ENCODE results near the gene DHTKD1.

DNA sequence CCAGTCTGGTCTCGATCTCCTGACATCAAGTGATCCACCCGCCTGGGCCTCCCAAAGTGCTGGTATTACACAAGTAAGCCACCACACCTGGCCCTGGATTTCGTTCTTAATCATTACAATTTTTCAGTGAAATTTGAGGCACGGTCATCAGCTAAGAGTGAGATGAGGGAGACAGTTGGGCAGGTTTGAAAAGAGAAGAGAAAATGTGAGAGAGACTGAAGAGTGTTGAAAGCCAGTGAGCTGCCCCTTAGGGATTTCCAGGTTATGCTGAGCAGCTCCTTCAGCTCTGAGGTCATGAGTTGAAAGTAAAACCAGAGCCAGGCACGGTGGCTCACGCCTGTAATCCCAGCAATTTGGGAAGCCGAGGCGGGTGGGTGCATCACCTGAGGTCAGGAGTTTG, 20.2 kb upstream of the DHTKD1 start:
- TF ChIP-seq, protein P1, sequence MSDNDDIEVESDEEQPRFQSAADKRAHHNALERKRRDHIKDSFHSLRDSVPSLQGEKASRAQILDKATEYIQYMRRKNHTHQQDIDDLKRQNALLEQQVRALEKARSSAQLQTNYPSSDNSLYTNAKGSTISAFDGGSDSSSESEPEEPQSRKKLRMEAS (IDR thresholded peaks at IDR 0.05), result no peak
- TF ChIP-seq, protein P2, sequence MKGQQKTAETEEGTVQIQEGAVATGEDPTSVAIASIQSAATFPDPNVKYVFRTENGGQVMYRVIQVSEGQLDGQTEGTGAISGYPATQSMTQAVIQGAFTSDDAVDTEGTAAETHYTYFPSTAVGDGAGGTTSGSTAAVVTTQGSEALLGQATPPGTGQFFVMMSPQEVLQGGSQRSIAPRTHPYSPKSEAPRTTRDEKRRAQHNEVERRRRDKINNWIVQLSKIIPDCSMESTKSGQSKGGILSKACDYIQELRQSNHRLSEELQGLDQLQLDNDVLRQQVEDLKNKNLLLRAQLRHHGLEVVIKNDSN (IDR thresholded peaks at IDR 0.05), result no peak
- TF ChIP-seq FOXM1 (IDR thresholded peaks at IDR 0.05; ENCODE audit: borderline replicate concordance, low read depth) (no peak), CREB1 (IDR thresholded peaks at IDR 0.05; ENCODE audit: low read depth) (no peak), TAF1 (IDR thresholded peaks at IDR 0.05; ENCODE audit: low read depth) (no peak)
- TF ChIP-seq, protein P3, sequence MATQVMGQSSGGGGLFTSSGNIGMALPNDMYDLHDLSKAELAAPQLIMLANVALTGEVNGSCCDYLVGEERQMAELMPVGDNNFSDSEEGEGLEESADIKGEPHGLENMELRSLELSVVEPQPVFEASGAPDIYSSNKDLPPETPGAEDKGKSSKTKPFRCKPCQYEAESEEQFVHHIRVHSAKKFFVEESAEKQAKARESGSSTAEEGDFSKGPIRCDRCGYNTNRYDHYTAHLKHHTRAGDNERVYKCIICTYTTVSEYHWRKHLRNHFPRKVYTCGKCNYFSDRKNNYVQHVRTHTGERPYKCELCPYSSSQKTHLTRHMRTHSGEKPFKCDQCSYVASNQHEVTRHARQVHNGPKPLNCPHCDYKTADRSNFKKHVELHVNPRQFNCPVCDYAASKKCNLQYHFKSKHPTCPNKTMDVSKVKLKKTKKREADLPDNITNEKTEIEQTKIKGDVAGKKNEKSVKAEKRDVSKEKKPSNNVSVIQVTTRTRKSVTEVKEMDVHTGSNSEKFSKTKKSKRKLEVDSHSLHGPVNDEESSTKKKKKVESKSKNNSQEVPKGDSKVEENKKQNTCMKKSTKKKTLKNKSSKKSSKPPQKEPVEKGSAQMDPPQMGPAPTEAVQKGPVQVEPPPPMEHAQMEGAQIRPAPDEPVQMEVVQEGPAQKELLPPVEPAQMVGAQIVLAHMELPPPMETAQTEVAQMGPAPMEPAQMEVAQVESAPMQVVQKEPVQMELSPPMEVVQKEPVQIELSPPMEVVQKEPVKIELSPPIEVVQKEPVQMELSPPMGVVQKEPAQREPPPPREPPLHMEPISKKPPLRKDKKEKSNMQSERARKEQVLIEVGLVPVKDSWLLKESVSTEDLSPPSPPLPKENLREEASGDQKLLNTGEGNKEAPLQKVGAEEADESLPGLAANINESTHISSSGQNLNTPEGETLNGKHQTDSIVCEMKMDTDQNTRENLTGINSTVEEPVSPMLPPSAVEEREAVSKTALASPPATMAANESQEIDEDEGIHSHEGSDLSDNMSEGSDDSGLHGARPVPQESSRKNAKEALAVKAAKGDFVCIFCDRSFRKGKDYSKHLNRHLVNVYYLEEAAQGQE (IDR thresholded peaks at IDR 0.05; ENCODE audit: low read depth), result no peak
